Stomach (tissue), 4 donors: ENCODE measurements around the gene MICALL1.

ENCODE experiments used
- EP300 ChIP-seq: sonication (generic); formaldehyde crosslinking; IDR thresholded peaks from one replicate; pipeline ENCODE4 v1.6.1; 2017; ENCODE audit warnings: antibody characterized with exemption
- POLR2AphosphoS5 ChIP-seq, 3 donors: sonication (generic); formaldehyde crosslinking; IDR thresholded peaks; one replicate each; pipeline ENCODE4 v1.6.1; 2016; ENCODE audit warnings: antibody characterized with exemption in 3 of 3

GRCh38 chr22:37923927-37924326, 17.8 kb downstream of the MICALL1 start:
- TF ChIP-seq POLR2AphosphoS5 (IDR thresholded peaks at IDR 0.05) (peak in 2 of 3 donors; percentile 15 to 19), EP300 (no peak)
